H1 (cell line): ENCODE measurements around the gene POLR2L. TPM values are rescaled to one million over a fixed set of nuclear protein-coding genes. Genes with fewer than 3 reads are reported as not detected.

Experiments
- ASH2L ChIP-seq: fragments of 200-600, 300-600 bp; sonication (generic); IDR thresholded peaks from one replicate; pipeline ENCODE4 v1.7.1; 2017; ENCODE audit warnings: low read length
- FOSL1 ChIP-seq: IDR thresholded peaks from 2 replicates; pipeline ENCODE4 v1.6.1; 2011; ENCODE audit warnings: mild to moderate bottlenecking, low read depth, low read length, moderate library complexity; ENCODE audit not compliant: insufficient read depth
- GTF2F1 ChIP-seq: IDR thresholded peaks from 2 replicates; pipeline ENCODE4 v1.6.1; 2012; ENCODE audit warnings: low read depth, low read length, improper control_type of control experiment, borderline replicate concordance
- JUND ChIP-seq: IDR thresholded peaks from 2 replicates; pipeline ENCODE4 v1.6.1; 2011; ENCODE audit warnings: mild to moderate bottlenecking, improper control_type of control experiment, low read length
- MAX ChIP-seq: IDR thresholded peaks from 2 replicates; pipeline ENCODE4 v1.6.1; 2012; ENCODE audit warnings: inconsistent platforms
- RFX5 ChIP-seq: IDR thresholded peaks from 2 replicates; pipeline ENCODE4 v1.6.1; 2011; ENCODE audit warnings: low read depth, low read length, improper control_type of control experiment, borderline replicate concordance
- SAP30 ChIP-seq: fragments of 300-600 bp; sonication (generic); IDR thresholded peaks from 2 replicates; pipeline ENCODE4 v1.7.1; 2012; ENCODE audit warnings: low read length, moderate library complexity, mild to moderate bottlenecking, inconsistent platforms; ENCODE audit not compliant: insufficient read depth, insufficient replicate concordance
- TBP ChIP-seq: IDR thresholded peaks from 2 replicates; pipeline ENCODE4 v1.6.1; 2011; ENCODE audit warnings: low read depth, low read length, improper control_type of control experiment
- polyA plus RNA-seq, 7 experiments: library from polyadenylated mRNA; depleted of rRNA in 3 of 7; stranded (reverse) in 5 of 7; unstranded in 2 of 7; fragments of >200 nt in 5 of 7; fragments of 200-250 nt in 2 of 7; gene quantifications; 1 replicate in 5 of 7; 2 replicates in 1 of 7; 4 replicates in 1 of 7; pipeline versions ENCODE4 v1.2.1 to v1.2.3, GENCODE V29; 2011 to 2013; ENCODE audit warnings: missing spikeins in 2 of 7, mixed read lengths in 2 of 7
- total RNA-seq: library from RNA; stranded (reverse); fragmentation: NEBNext Ultra II Directional; extraction: Animal tissue kit (Norgen Biotek cat#: 25700); gene quantifications from 2 replicates; pipeline ENCODE4 v1.2.1, GENCODE V29; 2021

Gene POLR2L
- total and polyA plus RNA-seq, 2 of the 8 experiments (the other 6 are each of a cell fraction or from before 2014, with no cell fraction given), result 140 to 151 TPM

DNA sequence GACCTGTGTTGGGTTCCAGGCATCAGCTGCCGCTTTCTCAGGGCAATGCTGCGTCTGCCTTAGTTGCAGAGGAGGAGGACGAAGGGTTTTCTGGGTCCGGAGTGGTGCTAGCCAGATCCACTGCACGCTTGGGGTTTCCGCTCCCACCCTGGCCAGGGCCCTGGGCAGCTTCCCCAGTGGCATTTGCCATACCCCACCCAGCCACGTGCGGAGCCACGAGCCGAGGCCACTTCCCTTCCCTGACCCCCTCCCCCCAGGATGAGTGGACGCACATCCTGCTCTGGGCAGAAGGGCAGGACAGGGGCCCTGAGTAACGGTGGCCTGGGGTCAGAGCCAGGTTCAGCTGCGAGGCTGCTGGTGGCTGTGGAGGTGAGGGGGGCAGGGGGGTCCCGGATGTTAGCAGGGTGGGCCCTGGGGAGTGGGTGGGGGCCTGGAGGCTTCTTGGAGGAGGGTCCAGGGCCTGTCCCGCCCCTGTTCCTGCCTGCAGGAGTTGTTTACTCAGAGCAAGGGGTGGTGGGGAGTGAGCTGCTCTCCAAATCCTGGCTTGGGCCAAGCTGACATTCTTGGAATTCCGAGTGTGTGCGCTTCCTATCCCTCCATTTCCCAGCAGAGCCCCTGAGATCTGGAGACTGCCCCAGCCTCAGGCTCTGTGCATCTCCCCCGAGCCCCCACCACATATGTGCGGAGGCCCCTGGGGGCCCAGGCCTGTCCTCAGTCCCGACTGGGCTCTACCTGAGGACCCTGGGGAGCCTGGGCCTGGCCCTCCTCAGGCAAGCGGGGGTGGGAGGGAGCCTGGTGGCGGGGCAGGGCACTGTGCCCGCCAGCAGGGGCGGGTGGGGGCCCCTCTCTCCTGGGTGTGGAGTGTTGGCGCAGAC lies 1.7 kb upstream of the POLR2L start (continued):
- peak; percentile 77 for TF ChIP-seq MAX
- no peak for TF ChIP-seq SAP30
- no peak for TF ChIP-seq JUND
- no peak for TF ChIP-seq TBP
- TF ChIP-seq ASH2L, result peak; percentile 74
- no peak for TF ChIP-seq FOSL1
- no peak for TF ChIP-seq RFX5
- TF ChIP-seq GTF2F1, result no peak
- TF ChIP-seq, all 59 proteins: peak for 16
